Mesenchymal stem cell (in vitro differentiated cells and primary cell): ENCODE results near the gene BAZ2B. TPM values are rescaled to one million over a fixed set of nuclear protein-coding genes. Genes with fewer than 3 reads are reported as not detected.

Source experiments
- small RNA-seq: library from polyadenylated mRNA; stranded (forward); fragments of <200 nt; extraction: miRNeasy Mini kit (QIAGEN cat#:217004); gene quantifications from one replicate; pipeline ENCODE3, GENCODE V24; 2013; ENCODE audit warnings: low read depth

The BAZ2B gene

Small RNA genes within 50 kb of the gene (small RNA-seq; reads per million reads assigned to genes)
- gene RF00019: not detected
